HG02571 (cell line): Measurements from ENCODE around the gene NVL.
"Not testable (repeated sequence)": the region's sequence is repeated elsewhere in the genome, so short reads cannot be mapped to it uniquely, and the experiment has no call there.

Experiments
- ATAC-seq: cut with Tn5 transposase; IDR thresholded peaks from one replicate; pipeline ENCODE4 v1.9.1; 2021; ENCODE audit warnings: mild to moderate bottlenecking, moderate library complexity; ENCODE audit not compliant: unreplicated experiment

Gene NVL

GRCh38 chr1:224237119-224237881 lies 92.7 kb downstream of the NVL start:
- no peak for ATAC-seq

GRCh38 chr1:224235813-224236493 lies 94.0 kb downstream of the NVL start:
- ATAC-seq = no peak

GRCh38 chr1:224234017-224234416 lies 96.0 kb downstream of the NVL start:
- no peak for ATAC-seq

- no peak for ATAC-seq
Measured at GRCh38 chr1:224226849-224227502, 103.0 kb downstream of the NVL start.

GRCh38 chr1:224223819-224224714 lies 105.9 kb downstream of the NVL start:
- ATAC-seq = no peak

GRCh38 chr1:224219612-224220059 lies 110.3 kb downstream of the NVL start:
- ATAC-seq = no peak

- no peak for ATAC-seq
Measured at GRCh38 chr1:224219011-224219611, 110.9 kb downstream of the NVL start.

GRCh38 chr1:224217655-224218623 lies 112.0 kb downstream of the NVL start:
- no peak for ATAC-seq

GRCh38 chr1:224216382-224216781 lies 113.6 kb downstream of the NVL start:
- no peak for ATAC-seq

GRCh38 chr1:224213438-224214119 lies 116.4 kb downstream of the NVL start:
- ATAC-seq = no peak

- no peak for ATAC-seq
Measured at GRCh38 chr1:224212618-224213061, 117.3 kb downstream of the NVL start.

- no peak for ATAC-seq
Measured at GRCh38 chr1:224211206-224211962, 118.6 kb downstream of the NVL start.

- ATAC-seq = not testable (repeated sequence)
Measured at GRCh38 chr1:224205931-224206538, 123.9 kb downstream of the NVL start.

GRCh38 chr1:224205438-224205840 lies 124.5 kb downstream of the NVL start:
- no peak for ATAC-seq

- ATAC-seq = no peak
Measured at GRCh38 chr1:224203243-224204016, 126.5 kb downstream of the NVL start.

GRCh38 chr1:224201853-224202252 lies 128.1 kb downstream of the NVL start:
- ATAC-seq = no peak

- no peak for ATAC-seq
Measured at GRCh38 chr1:224201383-224201782, 128.6 kb downstream of the NVL start.
